ENCODE results near the gene TMA7B.

The TMA7B gene

GRCh38 chr22:40004836-40005235 lies 44.6 kb downstream of the TMA7B start:
- no peak for DNase-seq

- DNase-seq, result no peak
Measured at GRCh38 chr22:40006641-40007040, 46.4 kb downstream of the TMA7B start.

GRCh38 chr22:40007853-40008710 lies 47.9 kb downstream of the TMA7B start:
- DNase-seq, result no peak

GRCh38 chr22:40008726-40009291 lies 48.6 kb downstream of the TMA7B start:
- no peak for DNase-seq

GRCh38 chr22:40009292-40009774 lies 49.1 kb downstream of the TMA7B start:
- DNase-seq, result no peak

- no peak for DNase-seq
Measured at GRCh38 chr22:40009951-40010671, 49.9 kb downstream of the TMA7B start.

GRCh38 chr22:40010746-40011145 lies 50.5 kb downstream of the TMA7B start:
- no peak for DNase-seq

Measured in right hindlimb (tissue), 1 donor.